Fibroblast of lung (primary cell): Measurements from ENCODE around the gene NEDD4. TPM values are rescaled to one million over a fixed set of nuclear protein-coding genes. Genes with fewer than 3 reads are reported as not detected.

Experiments
- DNase-seq, 2 donors: peaks; one replicate each; pipeline versions ENCODE4 v3.0.0 to v3.0.0-alpha.2; 2010; ENCODE audit warnings: low read depth in 2 of 2
- H2AFZ ChIP-seq: 2 replicates; pipeline ENCODE4 v1.5.1; 2012; ENCODE audit warnings: low read length, control low read depth, inconsistent platforms
- H3K27ac ChIP-seq: 2 replicates; pipeline ENCODE4 v1.5.1; 2011; ENCODE audit warnings: low read length, control low read depth; ENCODE audit not compliant: insufficient read depth
- H3K27me3 ChIP-seq: 2 replicates; pipeline ENCODE4 v1.5.1; 2011; ENCODE audit warnings: mild to moderate bottlenecking, low read length; ENCODE audit not compliant: control insufficient read depth, insufficient read depth
- H3K36me3 ChIP-seq: 2 replicates; pipeline ENCODE4 v1.5.1; 2011; ENCODE audit warnings: low read length; ENCODE audit not compliant: control insufficient read depth, insufficient read depth
- H3K4me1 ChIP-seq: 2 replicates; pipeline ENCODE4 v1.5.1; 2011; ENCODE audit warnings: low read length; ENCODE audit not compliant: control insufficient read depth, insufficient read depth; ENCODE audit errors: extremely low read depth
- H3K4me2 ChIP-seq: 2 replicates; pipeline ENCODE4 v1.5.1; 2011; ENCODE audit warnings: low read length, control low read depth; ENCODE audit not compliant: insufficient read depth; ENCODE audit errors: extremely low read depth
- H3K4me3 ChIP-seq, 4 experiments: fragments of 200-600 bp in 1 of 4; sonication (generic) in 1 of 4; replicated peaks in 1 of 4; 2 replicates each; pipeline ENCODE4 v1.5.1; 2011 to 2016; ENCODE audit warnings: low read length in 4 of 4, low read depth in 3 of 4, mild to moderate bottlenecking in 3 of 4, control low read depth in 2 of 4, inconsistent platforms in 1 of 4, mixed read lengths in 1 of 4; ENCODE audit not compliant: insufficient read depth in 1 of 4; ENCODE audit errors: control extremely low read depth in 1 of 4
- H3K79me2 ChIP-seq: 2 replicates; pipeline ENCODE4 v1.5.1; 2012; ENCODE audit warnings: mild to moderate bottlenecking, low read length, inconsistent platforms; ENCODE audit not compliant: control insufficient read depth, insufficient read depth
- H3K9ac ChIP-seq: 2 replicates; pipeline ENCODE4 v1.5.1; 2011; ENCODE audit warnings: mild to moderate bottlenecking, low read length, control low read depth; ENCODE audit not compliant: insufficient read depth
- H3K9me3 ChIP-seq: 2 replicates; pipeline ENCODE4 v1.5.1; 2012; ENCODE audit warnings: low read depth, low read length; ENCODE audit not compliant: control insufficient read depth, insufficient read depth
- H4K20me1 ChIP-seq: 2 replicates; pipeline ENCODE4 v1.5.1; 2011; ENCODE audit warnings: low read length; ENCODE audit not compliant: control insufficient read depth, insufficient read depth; ENCODE audit errors: extremely low read depth
- EZH2 ChIP-seq: IDR thresholded peaks from 2 replicates; pipeline ENCODE4 v1.5.1; 2012; ENCODE audit warnings: low read length, control low read depth, mild to moderate bottlenecking; ENCODE audit errors: missing control alignments
- polyA plus RNA-seq, 2 donors: library from polyadenylated mRNA; depleted of rRNA in 1 of 2; stranded (reverse) in 1 of 2; unstranded in 1 of 2; fragments of >200 nt; gene quantifications; 2 replicates each; pipeline ENCODE4 v1.2.1, GENCODE V29; 2011 to 2012; ENCODE audit warnings: missing spikeins in 1 of 2
- total RNA-seq: library from RNA; depleted of rRNA; stranded (reverse); fragments of >200 nt; gene quantifications from 2 replicates; pipeline ENCODE4 v1.2.1, GENCODE V29; 2014
- TF ChIP-seq, protein P1 (sequence below), 2 donors: IDR thresholded peaks in 1 of 2; conservative IDR thresholded peaks in 1 of 2; 1 replicate in 1 of 2; 2 replicates in 1 of 2; pipeline ENCODE4 v1.5.1; 2011 to 2012; ENCODE audit warnings: low read length in 2 of 2, control low read depth in 1 of 2, inconsistent platforms in 1 of 2, low read depth in 1 of 2, mild to moderate bottlenecking in 1 of 2

NEDD4 gene
- total and polyA plus RNA-seq, 2 donors (not counting 1 experiment from before 2014, with no cell fraction given) = 21.6 to 30.9 TPM

DNA sequence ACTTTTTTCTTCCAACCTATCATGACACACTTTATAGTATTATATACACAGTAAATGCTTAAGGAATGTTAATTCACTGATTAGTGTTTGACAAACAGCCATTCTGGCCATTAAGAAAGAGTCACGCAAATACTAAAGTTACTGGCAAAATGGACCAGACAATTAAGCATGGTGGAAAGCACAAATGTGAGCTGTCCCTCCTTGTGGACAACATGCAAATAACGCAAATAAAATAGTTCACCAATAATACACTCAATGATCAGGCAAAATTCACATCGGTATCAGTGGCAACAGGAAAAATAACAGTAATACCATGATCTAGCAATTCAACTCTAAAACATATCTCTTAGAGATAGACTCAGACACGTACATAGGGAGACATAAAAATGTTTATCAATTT, 71.7 kb downstream of the NEDD4 start:
- no peaks in the 10 kb centered on the region for H3K36me3 ChIP-seq
- H3K27ac ChIP-seq = no peak overlapping the region
- H3K9me3 ChIP-seq = no peaks in the 10 kb centered on the region

GRCh38 chr15:55917881-55918296, 75.5 kb downstream of the NEDD4 start:
- TF ChIP-seq, protein P1, sequence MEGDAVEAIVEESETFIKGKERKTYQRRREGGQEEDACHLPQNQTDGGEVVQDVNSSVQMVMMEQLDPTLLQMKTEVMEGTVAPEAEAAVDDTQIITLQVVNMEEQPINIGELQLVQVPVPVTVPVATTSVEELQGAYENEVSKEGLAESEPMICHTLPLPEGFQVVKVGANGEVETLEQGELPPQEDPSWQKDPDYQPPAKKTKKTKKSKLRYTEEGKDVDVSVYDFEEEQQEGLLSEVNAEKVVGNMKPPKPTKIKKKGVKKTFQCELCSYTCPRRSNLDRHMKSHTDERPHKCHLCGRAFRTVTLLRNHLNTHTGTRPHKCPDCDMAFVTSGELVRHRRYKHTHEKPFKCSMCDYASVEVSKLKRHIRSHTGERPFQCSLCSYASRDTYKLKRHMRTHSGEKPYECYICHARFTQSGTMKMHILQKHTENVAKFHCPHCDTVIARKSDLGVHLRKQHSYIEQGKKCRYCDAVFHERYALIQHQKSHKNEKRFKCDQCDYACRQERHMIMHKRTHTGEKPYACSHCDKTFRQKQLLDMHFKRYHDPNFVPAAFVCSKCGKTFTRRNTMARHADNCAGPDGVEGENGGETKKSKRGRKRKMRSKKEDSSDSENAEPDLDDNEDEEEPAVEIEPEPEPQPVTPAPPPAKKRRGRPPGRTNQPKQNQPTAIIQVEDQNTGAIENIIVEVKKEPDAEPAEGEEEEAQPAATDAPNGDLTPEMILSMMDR (conservative IDR thresholded peaks at IDR 0.05 in 1 of 2, IDR thresholded peaks at IDR 0.05 in 1 of 2; ENCODE audit: low read depth in 1 of 2, low read length in 2 of 2) = peak; percentile 63 to 70
- TF ChIP-seq EZH2 = no peak
- Histone ChIP-seq H3K27me3 (no peaks in the 10 kb centered on the region), H3K79me2 (peaks cover 7% of the 10 kb centered on the region), H3K27ac (no peak overlapping the region), H3K4me2 (peak overlapping the region; percentile 60), H3K9ac (no peak overlapping the region), H3K4me3 (no peak overlapping the region), H3K4me1 (peaks cover 5% of the 10 kb centered on the region), H4K20me1 (no peaks in the 10 kb centered on the region), H3K9me3 (no peaks in the 10 kb centered on the region), H2AFZ (no peak overlapping the region), H3K36me3 (no peaks in the 10 kb centered on the region)
- DNase-seq = peak; percentile 88 to 97

More for the DNA sequence above, 71.7 kb downstream of the NEDD4 start:
- H2AFZ ChIP-seq = no peak overlapping the region
- no peak overlapping the region for H3K9ac ChIP-seq
- H3K4me2 ChIP-seq = no peak overlapping the region
- H3K4me1 ChIP-seq = peaks cover 2% of the 10 kb centered on the region
- H3K79me2 ChIP-seq = no peaks in the 10 kb centered on the region
- no peaks in the 10 kb centered on the region for H3K27me3 ChIP-seq
- DNase-seq = no peak
- TF ChIP-seq, protein P1 (conservative IDR thresholded peaks at IDR 0.05 in 1 of 2, IDR thresholded peaks at IDR 0.05 in 1 of 2; ENCODE audit: low read depth in 1 of 2, low read length in 2 of 2) = no peak
- no peak for TF ChIP-seq EZH2
- H3K4me3 ChIP-seq = no peak overlapping the region
- H4K20me1 ChIP-seq = no peaks in the 10 kb centered on the region

GRCh38 chr15:55916666-55917409, 76.6 kb downstream of the NEDD4 start:
- Histone ChIP-seq H3K79me2 (peaks cover 10% of the 10 kb centered on the region), H3K27ac (peak overlapping the region; percentile 8), H3K4me2 (peak overlapping the region; percentile 60), H3K9ac (no peak overlapping the region), H3K9me3 (no peaks in the 10 kb centered on the region), H3K4me3 (peak overlapping the region; percentile 24 to 83 (median 38)), H3K27me3 (no peaks in the 10 kb centered on the region), H3K4me1 (peaks cover 5% of the 10 kb centered on the region), H2AFZ (no peak overlapping the region), H3K36me3 (no peaks in the 10 kb centered on the region), H4K20me1 (no peaks in the 10 kb centered on the region)
- peak; percentile 76 to 92 for DNase-seq
- no peak for TF ChIP-seq EZH2
- TF ChIP-seq, protein P1 (conservative IDR thresholded peaks at IDR 0.05 in 1 of 2, IDR thresholded peaks at IDR 0.05 in 1 of 2; ENCODE audit: low read depth in 1 of 2, low read length in 2 of 2) = no peak
